Spleen (tissue), 7 donors: ENCODE data around the gene SESTD1.

Source experiments
- POLR2A ChIP-seq, 3 donors: fragments of 450-650 bp; IDR thresholded peaks; one replicate each; pipeline ENCODE4 v1.5.1; 2017; ENCODE audit warnings: antibody characterized with exemption in 3 of 3, mild to moderate bottlenecking in 1 of 3
- POLR2AphosphoS5 ChIP-seq, 3 donors: sonication (generic); formaldehyde crosslinking; IDR thresholded peaks; one replicate each; pipeline ENCODE4 v1.5.1; 2017; ENCODE audit warnings: antibody characterized with exemption in 3 of 3
- TF ChIP-seq, protein P1 (sequence below), 11 experiments: fragments of 200-600 bp in 7 of 11; fragments of 450-650 bp in 4 of 11; sonication (generic) in 4 of 11; IDR thresholded peaks in 8 of 11; conservative IDR thresholded peaks in 3 of 11; 1 replicate in 7 of 11; 2 replicates in 4 of 11; pipeline versions ENCODE4 v1.4.0 to v1.8.0; 2016 to 2021; ENCODE audit warnings: antibody characterized with exemption in 11 of 11, inconsistent platforms in 4 of 11, mild to moderate bottlenecking in 1 of 11
- donor health status: DM: no; HTN: no; CAD: no; lungs with moderate emphysema.
- donor health status: DM: no; HTN: no; CAD: no.
- donor health status: DM: no; HTN: no; CAD: no.

DNA sequence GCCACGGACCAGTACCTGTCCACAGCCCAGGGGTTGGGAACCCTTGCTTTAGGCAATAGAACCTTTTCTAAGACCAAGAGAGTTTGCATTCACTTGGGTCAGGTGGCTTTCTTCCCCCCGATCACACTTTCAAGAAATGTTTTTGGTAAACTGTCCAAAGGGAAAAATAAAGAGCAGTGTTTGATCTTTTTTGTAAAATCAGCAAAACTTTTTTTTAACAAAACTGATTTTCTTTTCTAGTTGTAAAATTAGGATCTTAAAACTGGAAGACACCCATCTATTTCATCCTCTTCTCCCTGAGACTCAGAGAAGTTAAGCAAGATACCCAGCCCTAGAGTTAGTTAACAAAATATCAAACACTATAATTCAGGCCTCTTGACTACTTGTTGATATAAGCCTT, 6.1 kb upstream of the SESTD1 start:
- TF ChIP-seq, protein P1, sequence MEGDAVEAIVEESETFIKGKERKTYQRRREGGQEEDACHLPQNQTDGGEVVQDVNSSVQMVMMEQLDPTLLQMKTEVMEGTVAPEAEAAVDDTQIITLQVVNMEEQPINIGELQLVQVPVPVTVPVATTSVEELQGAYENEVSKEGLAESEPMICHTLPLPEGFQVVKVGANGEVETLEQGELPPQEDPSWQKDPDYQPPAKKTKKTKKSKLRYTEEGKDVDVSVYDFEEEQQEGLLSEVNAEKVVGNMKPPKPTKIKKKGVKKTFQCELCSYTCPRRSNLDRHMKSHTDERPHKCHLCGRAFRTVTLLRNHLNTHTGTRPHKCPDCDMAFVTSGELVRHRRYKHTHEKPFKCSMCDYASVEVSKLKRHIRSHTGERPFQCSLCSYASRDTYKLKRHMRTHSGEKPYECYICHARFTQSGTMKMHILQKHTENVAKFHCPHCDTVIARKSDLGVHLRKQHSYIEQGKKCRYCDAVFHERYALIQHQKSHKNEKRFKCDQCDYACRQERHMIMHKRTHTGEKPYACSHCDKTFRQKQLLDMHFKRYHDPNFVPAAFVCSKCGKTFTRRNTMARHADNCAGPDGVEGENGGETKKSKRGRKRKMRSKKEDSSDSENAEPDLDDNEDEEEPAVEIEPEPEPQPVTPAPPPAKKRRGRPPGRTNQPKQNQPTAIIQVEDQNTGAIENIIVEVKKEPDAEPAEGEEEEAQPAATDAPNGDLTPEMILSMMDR (IDR thresholded peaks at IDR 0.05 in 8 of 11, conservative IDR thresholded peaks at IDR 0.05 in 3 of 11), result no peak
- TF ChIP-seq POLR2A (IDR thresholded peaks at IDR 0.05) (no peak), POLR2AphosphoS5 (IDR thresholded peaks at IDR 0.05) (no peak)
